Bone marrow (tissue), 2 donors: ENCODE results near the gene HDAC11.

Experiments
- DNase-seq, 2 donors: peaks; one replicate each; lab custom pipeline; 2025; lab: John Stamatoyannopoulos, UW

Gene HDAC11

DNA sequence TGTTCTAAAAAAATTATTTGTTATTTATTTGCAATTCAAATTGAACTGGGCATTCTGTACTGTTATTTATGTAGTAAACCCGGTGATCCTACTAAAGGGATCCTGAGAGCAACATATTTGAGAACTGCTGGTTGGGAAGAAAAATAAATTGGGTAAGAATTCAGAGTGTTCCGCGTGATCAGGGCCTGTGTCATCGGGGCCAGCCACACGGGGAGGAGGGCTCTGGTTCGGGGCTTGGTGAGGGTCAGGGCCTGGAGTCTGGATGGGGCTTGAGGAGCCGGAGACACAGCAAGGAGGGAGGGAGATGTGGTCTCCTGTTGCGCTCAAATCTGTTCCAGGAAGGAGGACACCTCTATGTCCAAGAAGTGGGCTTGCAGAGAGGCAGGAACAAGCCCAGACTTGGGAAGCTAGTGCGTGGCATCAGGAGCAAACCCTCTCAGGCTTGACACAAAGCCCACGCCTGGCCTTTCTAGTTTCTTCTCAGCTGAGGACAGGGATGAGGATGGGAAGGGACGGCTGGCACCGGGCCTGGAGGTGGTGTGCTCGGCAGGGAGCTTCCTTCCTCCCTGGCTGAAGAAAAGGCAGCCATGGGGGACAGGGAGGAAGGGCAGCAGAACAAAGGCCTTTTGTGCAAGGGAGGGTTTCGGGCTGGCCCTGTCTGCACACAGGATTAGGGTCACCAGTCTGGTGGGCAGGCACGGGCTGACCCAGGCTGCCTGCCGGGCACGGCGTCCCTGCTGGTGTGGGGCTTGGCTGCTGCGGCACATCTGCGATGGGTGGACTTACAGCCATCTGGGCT, 45.9 kb downstream of the HDAC11 start:
- DNase-seq: no peak

DNA sequence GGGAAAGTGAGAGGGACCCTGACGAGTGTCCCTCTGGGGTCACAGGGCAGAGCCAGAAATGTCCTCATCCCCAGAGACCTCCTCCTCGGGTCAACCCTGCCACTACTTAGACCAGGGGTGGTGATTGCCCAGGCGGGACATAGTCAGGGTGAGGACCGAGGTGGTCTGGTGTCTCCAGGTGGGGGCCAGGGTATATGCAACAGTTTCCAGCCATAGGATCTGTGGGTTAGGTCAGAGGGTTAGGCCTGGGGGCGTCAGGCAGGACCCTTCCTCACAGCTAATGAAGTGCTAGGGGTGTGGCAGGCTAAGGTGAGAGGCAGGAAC, 46.5 kb downstream of the HDAC11 start:
- DNase-seq: no peak

DNA sequence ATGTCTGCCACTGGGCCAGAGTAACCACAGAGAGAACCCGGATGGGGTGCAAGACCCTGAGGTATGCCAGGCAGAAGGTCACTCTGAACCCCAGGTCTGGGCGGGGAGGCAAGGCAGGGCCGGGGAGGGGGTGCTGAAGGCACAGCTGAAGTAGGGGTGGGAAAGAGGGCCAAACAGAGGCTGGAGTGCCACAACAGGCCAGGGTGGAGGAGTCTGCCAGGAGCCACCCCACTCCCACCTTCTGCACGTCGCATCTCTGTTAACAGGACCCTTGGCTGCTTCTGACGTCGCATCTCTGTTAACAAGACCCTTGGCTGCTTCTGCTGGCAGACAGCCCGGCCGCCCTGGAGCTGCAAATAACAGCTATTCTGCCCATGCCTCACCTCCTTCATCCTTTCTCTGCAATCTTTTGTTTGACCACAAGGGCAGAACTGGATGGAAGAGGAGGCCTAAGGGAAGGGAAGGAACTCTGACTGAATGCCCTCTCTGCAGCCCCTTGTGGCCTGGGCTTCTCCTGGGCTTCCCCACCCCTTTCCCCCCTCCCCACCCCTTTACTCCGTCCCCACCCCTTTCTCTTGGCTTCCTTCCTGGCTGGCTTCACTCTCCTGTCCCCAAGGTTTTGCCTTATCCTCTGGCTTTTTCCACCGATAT, 48.2 kb downstream of the HDAC11 start:
- DNase-seq: no peak

DNA sequence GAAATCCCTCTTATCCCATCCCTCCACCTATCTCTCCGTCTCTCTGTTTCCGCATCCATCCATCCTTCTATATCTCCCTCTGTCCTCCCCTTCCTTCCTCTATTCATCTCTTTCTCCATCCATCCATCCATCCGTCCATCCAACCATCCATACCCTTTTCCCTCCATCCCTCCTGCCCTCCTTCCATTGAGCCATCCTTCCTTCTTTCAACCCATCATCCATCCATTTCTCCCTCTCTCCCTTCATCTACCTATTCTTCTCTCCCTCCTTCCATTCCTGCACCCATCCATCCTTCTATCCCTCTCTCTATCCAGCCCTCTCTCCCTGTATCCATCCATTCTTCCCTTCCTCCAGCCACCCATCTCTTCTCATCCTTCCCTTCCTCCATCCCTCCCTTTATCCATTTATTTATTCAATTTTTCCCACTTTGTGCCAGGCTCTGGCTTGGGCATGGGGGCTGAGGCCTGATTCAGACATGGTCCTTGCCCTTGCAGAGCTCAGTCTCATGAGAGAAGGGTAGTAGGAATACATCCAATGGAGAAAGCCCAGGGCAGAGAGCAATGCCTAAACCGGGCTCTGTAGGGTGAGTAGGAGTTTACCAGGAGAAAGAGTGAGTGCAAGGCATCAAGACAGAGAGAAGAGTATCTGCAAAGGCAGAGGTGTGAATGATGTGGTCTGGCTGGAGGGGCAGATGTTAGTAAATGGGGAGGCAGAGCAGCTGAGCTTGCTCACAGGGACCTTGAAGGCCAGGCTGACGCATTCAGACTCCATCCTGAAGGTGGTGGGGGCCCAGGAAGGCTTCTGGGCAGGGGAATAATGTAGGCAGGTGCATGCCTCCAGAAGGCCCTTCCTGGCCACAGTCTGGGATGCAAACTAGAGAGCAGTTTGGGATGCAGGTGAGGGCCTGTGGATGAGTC, 49.3 kb downstream of the HDAC11 start:
- no peak for DNase-seq

DNA sequence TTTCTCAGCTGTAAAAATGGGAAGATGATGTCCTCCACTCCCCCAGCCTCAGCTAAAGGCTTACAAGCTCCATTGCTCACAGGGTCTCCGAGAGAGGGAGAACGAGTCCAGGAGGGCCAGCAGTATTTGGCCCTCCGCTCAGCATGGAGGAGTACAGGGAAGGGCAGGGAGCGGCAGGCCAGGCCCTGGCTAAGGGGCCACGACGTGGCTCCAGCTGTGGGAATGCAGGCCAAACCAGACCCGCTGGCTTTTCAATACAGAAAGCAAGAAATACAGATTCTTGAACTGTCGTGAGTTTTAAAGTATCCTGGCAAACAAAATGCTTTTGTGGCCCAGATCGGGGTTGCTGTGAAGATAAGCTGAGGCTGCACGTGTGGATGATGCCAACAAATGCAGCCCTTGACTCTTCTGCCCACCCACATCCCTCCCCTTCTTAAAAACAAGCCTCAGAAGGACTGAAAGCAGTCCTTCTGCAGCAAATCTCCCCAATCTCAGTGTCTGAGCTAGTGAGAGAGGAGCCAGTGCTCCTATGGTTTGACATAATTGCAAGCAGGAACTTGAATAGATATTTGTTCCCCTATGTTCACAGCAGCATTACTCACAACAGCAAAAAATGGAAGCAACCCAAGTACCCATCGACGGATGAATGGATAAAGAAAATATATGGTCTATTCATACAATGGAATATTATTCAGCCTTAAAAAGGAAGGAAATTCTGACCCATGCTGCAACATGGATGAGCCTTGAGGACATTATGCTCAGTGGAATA, 50.3 kb downstream of the HDAC11 start:
- DNase-seq: no peak

DNA sequence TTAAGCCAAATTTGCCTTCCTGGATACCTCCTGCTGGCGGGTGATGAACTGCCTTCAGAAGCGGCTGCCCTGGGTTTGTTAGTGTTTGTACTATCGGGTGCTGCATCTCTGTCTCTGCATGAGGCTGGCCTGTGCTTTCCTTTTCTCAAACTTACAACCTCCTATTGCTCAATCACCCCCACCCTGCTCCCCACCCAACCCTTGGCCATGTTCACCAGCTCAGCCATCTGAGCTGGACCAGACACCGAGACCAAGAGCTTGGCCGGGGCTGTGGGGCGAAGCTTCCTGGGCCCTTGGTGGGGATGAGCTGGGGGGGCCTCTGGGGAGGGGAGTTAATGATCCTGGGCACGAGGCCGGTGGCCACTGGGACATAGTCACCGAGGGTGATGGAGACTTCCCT, 52.0 kb downstream of the HDAC11 start:
- no peak for DNase-seq

DNA sequence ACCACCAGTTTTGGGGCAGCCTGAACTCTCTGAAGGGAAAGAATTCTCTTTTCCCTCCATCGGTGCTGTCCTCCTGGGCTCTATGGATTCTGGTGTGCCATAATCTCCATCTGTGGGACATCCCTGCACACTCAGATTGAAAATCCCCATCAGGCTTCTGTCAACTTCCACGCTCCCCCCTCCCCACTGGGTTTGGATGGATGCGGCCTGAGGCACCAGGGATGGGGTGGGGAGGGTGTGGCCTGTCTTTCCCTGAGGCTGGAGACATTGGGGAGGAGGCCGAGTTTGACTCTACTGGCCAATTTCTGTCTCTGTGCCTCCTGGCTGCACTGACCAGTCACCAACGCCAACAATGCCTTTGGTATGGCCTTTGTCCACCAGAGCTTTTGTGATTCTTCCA, 52.5 kb downstream of the HDAC11 start:
- DNase-seq: no peak

DNA sequence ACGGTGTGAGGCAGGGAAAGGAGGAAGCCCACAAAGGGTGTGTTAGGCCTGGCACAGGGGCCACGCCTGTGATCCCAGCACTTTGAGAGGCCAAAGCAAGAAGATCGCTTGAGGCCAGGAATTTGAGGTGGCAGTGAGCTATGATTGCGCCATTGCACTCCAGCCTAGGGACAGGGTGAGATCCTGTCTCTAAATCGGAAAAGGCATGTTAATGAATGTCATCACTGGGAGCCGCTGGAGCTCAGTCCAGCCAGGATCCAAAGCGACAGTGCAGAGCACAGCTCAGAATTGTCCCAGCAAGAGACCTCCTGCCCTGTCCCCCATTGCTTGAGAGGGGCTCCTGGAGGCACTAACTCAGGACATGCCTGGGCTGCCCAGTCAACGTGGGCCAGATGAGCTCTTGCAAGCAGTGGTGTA, 53.8 kb downstream of the HDAC11 start:
- DNase-seq: no peak

DNA sequence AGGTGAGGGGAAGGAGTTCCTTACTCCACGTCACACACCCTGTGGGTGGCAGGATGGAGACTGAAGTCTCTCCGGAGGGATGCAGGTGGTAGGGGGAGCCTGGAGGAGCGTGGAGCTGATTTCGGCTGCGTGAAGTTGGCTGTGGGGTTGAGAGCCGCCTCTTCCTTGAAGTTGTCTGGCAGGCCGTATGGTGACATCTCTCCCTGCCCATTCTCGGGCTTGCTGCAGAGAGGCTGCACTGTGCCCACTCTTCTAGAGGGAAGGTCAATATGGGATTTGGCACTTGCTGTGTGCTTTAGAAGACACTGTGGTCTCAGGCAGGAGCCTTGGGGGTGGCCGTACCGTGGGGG, 55.4 kb downstream of the HDAC11 start:
- no peak for DNase-seq

DNA sequence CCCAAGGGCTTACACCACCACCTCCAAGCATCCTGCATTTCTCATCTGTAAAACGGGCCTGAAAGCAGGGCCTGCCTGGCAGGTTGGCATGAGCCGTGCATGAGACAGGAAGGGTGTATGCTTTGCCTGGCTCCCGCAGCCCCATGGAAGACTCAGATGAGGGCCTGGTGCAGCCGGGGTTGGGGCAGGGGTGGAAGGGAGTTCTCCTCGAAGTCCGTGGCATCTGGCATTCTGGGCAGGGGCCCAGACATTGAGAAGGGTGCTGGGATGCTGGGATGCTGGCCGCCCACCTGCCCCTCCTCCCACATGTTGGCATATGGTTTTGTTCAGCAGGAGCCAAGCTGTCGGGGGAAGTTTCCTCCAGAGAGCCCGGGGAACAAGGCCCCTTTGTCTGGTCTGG, 55.8 kb downstream of the HDAC11 start:
- no peak for DNase-seq

DNA sequence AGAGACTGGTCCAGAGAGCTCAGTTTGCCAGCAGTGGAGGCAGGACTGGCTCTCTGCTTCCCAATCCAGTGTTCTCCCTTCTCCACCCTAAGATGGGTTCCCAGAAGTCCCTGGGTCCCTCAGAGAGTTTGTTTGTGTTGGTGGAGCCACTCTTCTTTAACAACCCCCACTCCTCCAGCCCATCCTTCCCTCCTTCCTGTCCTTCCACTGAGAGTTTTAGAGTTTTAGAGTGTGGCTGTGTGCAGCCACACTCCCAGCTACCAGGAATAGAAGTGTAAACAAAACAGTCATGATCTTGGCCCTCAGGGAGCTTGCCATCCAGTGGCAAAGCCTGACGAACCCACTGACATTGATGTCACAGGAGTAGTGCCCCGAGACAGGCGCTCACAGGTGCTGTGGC, 56.3 kb downstream of the HDAC11 start:
- DNase-seq: no peak

DNA sequence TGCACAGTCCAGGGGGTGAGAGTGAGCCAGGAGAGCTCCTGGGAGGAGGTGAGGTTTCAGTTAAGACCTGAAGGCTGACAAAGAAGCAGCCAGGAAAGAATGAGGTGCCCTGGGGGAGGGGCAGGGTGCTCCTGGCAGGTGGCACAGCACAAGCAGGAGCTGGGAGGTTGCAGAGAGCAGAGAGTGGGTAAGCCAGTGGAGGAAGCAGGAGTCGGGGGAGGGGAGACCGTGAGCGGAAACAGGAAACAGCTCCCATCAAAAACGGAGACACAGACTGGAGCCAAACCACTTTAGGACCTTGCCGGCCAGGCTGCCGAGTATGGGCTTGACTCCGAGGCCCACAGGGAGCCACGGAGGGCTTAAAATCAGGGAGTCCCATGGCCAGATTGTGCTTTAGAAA, 56.7 kb downstream of the HDAC11 start:
- DNase-seq: no peak

DNA sequence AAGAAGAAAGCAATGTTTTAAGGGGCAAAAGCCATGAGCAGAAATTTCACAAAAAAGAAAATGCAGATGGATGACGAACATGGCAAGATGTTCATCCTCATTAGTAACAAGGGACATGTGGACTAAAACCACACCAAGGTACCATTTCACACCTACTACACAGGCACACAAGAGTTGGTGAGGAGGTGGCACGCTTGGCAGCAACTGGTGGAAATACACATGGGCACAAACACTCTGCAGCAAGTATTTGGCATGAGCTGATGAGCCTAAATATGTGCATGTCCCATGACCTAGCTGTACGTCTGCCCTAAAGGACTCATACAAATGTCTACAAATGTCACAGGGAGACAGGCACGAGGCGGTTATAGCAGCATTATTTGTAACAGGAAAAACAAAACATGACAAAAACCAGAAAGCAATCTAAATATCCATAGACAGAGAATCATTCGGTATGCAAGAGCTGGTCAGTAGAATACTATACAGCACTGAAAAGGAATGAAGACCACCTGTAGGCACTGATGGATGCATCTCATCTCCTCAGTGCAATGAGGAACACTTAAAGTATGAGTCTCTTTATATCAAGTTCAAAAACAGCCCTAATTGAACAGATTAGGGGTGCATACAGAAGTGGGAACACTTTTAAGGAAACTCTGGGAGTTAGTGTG, 57.3 kb downstream of the HDAC11 start:
- no peak for DNase-seq

DNA sequence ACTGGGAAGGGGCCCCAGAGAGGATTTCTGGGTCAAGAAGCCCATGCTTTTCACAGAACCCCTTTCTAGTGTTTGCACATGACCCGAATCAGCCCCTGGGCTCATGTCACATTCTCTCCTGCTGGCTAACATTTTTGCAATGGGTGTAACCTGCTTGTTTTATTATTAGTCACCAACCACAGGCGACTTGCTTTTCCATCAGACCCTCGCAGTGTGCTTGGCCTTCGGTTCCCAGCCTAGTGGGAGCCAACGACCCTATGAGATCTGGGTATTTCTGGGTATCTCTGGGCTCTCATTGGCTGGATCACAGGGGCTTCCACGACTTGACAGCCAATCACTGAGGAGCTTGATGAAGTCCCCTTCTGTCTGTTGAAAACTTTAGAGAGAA, 57.8 kb downstream of the HDAC11 start:
- DNase-seq: no peak

DNA sequence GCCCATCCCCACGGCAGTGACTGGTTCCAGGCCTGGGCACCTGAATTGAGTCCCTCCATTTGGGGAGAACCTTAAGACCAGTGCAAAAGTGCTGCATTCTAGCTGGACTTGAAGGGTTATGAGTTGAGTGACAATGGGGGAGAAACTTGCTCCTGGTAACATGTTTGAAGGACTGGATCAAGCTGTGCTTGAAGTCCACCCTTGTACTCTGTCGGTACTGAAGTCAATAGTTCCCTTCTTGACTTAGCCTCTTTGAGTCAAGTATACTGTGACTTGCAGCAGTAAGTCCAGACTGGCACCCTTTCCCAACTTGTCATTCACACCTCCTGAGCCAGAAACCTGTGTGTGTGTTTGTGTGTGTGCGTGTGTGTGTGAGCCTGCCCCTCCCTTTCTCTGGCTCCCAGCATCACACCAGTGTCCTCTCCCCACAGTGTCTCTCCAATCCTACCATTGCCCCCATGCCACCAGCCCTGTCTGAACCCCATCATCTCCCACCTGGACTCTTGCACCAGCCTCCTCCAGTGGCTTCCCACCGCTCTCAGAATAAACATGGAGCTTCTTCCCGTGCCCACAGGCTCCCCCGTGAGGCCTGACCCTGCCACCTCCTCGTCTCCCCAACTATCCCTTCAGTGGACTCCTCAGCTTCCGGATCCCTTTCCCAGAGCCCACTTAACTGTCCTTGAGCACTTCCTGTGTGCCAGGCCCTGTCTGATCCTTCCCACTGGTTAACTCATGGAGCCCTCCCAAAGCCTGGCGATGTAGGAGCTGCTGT, 58.6 kb downstream of the HDAC11 start:
- DNase-seq: no peak

DNA sequence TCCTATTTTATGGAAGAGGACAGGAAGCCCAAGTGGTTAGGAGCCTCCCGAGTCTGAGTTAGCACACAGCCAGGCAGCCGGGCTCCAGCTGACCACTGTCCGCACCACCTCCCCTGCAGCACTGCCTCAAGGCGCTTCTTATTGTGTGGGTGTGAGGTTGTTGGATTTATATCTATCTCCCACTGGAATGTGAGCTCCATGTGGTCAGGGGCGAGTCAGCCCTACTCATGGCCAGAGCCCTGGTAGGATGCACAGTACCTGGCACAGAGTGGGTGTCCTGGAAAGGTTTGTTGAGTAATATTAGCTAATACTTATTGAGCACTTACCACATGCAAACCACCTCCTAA, 59.2 kb downstream of the HDAC11 start:
- DNase-seq: no peak

DNA sequence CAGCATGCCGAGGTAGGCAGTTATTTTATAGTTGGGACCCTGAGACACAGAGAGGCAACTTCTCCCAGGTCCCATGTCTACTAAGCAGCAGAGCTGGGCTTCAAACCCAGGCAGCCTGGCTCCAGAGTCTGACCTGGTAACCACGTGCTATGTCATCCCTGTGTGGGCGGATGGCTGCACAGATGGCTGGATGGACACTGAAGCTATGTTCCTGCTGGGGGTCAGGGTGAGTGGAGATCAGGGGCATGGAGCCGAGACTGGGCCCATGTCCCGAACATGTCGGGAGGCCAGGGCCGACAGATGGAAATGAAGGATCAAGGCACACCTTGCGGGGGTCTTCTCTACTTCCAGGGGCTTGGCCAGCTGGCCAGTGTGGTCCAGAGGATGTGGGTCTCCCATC, 59.6 kb downstream of the HDAC11 start:
- DNase-seq: no peak

DNA sequence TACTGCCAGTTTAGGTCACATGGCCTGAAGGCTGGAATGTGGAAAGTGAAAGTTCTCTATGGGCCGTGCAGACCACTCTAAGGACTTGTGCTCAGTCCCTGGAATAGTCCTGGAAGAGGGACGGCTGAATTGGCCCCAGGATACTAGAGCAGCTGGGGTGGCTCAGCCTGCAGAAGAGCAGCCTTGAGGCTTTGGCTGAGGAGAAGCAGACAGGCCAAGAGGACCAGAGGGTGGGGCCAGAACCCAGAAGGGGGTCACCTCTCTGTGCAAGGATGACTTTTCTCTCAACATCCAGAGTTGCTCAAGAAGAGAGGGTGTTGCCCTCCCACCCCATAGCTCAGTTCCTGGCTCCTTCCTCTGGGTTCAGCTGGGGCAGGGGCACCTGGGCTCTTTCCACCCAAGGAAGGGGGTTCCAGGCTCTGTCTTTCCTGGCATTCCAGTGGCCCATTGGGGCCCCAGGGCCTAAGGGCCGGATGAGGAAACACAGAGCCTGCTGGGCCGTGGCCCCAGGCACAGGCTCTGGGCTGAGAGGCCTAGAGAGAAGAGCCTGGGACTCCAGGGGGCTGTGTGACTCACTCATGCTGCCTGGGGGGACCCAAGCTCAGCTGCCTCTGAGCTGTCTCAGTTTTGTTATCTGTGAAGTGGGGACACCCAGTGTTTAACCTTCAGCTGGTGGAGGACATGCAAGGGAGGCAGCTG, 60.3 kb downstream of the HDAC11 start:
- no peak for DNase-seq

DNA sequence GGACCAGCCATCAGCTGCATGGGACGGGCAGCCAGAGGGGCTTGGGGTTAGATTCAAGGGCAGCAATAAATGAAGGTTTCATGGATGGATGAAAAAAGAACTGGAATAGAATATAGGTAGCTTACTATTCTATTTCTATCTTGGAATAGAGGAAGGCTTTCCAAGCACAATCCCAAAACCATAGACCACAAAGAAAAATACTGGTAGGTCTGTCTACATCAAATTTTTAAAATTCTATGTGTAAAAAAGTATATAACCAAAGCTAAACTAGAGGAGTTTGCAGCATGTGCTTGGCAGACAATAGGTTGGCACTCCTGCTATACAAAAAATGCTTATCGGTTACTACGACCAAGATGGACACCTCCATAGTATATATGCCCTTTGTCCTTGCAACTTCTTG, 61.6 kb downstream of the HDAC11 start:
- no peak for DNase-seq

DNA sequence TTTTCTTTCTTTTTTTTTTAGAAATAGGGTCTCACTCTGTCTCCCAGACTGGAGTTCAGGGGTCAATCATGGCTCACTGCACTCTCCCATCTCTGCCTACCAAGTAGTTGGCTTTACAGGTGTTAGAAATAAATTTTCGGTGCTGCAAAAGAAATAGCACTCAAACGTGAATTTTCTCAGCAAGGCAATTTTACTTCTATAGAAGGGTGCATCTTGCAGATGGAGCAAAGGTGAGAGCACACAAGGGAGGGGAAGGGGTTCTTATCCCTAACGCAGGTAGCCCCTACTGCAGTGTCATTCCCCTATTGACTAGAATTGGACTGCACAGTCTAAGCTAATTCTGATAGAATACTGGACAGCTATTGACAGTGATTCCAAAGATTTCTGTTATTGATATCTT, 62.0 kb downstream of the HDAC11 start:
- DNase-seq: no peak

DNA sequence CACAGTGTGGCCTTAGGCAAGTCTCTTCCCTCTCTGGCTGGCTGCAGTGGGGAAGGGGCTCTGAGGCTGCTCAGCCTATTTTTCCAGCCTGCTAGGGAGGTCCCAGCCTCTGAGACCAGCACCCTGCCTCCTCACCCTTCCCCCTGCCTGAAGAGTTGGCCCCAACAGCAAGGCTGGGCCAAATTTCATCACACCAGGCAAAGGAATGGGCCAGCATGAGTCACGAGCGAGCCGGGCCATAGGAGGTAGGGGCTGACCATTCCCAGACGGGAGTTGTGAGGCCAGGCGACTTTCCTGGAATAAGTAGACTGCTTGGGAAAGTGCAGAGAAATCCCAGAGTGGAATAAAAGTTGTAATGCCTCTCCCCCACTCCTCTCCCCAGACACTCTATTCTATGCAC, 63.1 kb downstream of the HDAC11 start:
- no peak for DNase-seq
